ENCODE measurements around the gene PSG2.
"Not testable (repeated sequence)": the region's sequence is repeated elsewhere in the genome, so short reads cannot be mapped to it uniquely, and the experiment has no call there.

DNA sequence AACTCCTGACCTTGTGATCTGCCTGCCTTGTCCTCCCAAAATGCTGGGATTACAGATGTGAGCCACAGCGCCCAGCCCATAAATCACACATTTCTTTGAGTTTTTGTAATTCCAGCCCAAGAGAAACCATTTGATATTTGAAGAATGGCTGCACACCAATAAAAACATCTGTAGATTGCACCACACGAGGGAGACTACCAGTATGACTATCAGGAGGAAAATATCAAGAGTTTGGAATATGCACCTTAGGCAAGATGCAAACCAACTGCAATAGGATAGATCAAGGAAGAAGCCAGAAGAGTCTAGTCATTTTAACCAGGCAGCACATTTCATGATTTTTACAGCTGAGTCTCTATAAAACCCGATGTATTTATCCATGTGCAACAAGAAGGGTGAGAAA is 20.1 kb downstream of the PSG2 start:
- TF ChIP-seq, protein P1, sequence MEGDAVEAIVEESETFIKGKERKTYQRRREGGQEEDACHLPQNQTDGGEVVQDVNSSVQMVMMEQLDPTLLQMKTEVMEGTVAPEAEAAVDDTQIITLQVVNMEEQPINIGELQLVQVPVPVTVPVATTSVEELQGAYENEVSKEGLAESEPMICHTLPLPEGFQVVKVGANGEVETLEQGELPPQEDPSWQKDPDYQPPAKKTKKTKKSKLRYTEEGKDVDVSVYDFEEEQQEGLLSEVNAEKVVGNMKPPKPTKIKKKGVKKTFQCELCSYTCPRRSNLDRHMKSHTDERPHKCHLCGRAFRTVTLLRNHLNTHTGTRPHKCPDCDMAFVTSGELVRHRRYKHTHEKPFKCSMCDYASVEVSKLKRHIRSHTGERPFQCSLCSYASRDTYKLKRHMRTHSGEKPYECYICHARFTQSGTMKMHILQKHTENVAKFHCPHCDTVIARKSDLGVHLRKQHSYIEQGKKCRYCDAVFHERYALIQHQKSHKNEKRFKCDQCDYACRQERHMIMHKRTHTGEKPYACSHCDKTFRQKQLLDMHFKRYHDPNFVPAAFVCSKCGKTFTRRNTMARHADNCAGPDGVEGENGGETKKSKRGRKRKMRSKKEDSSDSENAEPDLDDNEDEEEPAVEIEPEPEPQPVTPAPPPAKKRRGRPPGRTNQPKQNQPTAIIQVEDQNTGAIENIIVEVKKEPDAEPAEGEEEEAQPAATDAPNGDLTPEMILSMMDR (IDR thresholded peaks at IDR 0.05), result not testable (repeated sequence)
- TF ChIP-seq POLR2A (IDR thresholded peaks at IDR 0.05), result not testable (repeated sequence)
